Esophagus squamous epithelium (tissue), 4 donors: ENCODE results near the gene ERC1.

Experiments used
- POLR2A ChIP-seq, 4 donors: fragments of 450-650 bp; IDR thresholded peaks; one replicate each; pipeline ENCODE4 v1.6.1; 2017; ENCODE audit warnings: antibody characterized with exemption in 4 of 4, mild to moderate bottlenecking in 4 of 4, moderate library complexity in 3 of 4
- TF ChIP-seq, protein P1 (sequence below), 6 experiments: fragments of 450-650 bp in 4 of 6; fragments of 200-600 bp in 2 of 6; sonication (generic) in 2 of 6; IDR thresholded peaks; one replicate each; pipeline ENCODE4 v1.5.1; 2016 to 2019; ENCODE audit warnings: antibody characterized with exemption in 6 of 6, mild to moderate bottlenecking in 4 of 6, moderate library complexity in 4 of 6

GRCh38 chr12:1019283-1019682 is 28.3 kb downstream of the ERC1 start:
- no peak for TF ChIP-seq POLR2A (IDR thresholded peaks at IDR 0.05)
- TF ChIP-seq, protein P1, sequence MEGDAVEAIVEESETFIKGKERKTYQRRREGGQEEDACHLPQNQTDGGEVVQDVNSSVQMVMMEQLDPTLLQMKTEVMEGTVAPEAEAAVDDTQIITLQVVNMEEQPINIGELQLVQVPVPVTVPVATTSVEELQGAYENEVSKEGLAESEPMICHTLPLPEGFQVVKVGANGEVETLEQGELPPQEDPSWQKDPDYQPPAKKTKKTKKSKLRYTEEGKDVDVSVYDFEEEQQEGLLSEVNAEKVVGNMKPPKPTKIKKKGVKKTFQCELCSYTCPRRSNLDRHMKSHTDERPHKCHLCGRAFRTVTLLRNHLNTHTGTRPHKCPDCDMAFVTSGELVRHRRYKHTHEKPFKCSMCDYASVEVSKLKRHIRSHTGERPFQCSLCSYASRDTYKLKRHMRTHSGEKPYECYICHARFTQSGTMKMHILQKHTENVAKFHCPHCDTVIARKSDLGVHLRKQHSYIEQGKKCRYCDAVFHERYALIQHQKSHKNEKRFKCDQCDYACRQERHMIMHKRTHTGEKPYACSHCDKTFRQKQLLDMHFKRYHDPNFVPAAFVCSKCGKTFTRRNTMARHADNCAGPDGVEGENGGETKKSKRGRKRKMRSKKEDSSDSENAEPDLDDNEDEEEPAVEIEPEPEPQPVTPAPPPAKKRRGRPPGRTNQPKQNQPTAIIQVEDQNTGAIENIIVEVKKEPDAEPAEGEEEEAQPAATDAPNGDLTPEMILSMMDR (IDR thresholded peaks at IDR 0.05): no peak
